NCI-H2107 treated with DMSO at 0.1 percent for 48 hours (cell line): Measurements from ENCODE around the gene RNF222.
"Not testable (repeated sequence)": the region's sequence is repeated elsewhere in the genome, so short reads cannot be mapped to it uniquely, and the experiment has no call there.

Experiments used
- DNase-seq: peaks from one replicate; lab custom pipeline; 2025; ENCODE audit not compliant: unreplicated experiment; lab: John Stamatoyannopoulos, UW

Gene RNF222

DNA sequence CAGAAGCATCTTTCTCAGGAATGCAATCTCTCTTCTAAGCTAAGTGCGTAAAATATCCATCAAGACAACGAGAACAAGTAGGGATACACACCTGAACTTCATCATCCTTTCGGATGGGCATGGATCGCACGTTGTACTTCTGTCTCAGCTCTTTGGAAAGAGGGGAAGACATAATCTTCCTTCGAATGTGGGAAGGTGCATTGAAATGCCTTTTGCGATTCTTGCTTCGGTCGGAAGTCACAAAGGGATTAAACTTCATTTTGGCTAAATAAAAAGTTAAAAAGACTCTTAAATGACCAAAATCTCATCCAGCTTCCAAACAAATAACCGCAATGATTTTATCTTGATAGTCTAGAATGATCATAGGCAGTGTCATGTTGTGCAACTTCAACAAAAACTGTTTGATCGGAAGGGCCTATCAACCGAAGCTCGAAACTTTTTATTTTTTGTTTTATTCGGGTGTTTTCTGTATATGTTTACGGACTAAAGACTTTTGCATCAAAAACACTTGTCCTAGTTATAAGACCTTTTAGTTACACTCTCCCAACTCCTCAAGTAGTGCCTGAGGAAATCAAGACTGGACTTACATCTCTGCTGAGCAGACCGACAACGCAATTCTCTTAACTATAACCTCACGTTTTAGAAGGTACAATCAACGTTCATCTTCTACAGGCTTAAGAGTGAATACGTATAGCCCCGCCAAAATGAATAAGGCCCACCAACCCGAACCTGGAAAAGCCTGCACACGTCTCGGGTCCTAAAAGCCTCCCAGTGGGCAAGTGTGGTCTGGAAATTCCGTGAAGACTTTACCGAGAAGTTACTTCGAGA is 15.4 kb downstream of the RNF222 start:
- DNase-seq = no peak

GRCh38 chr17:8380049-8380448 is 17.6 kb downstream of the RNF222 start:
- DNase-seq = no peak

GRCh38 chr17:8378117-8378516 is 19.5 kb downstream of the RNF222 start:
- not testable (repeated sequence) for DNase-seq

DNA sequence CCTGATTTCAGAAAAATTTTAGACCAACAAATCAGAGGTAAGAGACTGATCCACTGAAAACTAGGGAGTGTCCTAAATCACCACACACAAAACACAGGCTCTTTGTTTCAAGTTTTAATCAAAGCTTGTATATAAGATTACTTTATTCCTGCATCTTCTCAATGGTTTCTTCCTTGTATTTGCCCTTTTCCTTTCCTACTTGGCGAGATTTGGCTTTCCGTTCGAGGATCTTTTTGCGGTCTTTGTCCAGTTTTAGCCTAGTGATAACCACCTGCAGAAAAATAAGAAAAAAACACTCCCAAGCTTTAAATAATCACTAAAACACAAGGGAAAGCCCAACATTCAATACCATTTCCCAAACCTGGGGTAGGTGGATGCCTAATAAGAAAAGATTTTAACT is 20.2 kb downstream of the RNF222 start:
- no peak for DNase-seq

DNA sequence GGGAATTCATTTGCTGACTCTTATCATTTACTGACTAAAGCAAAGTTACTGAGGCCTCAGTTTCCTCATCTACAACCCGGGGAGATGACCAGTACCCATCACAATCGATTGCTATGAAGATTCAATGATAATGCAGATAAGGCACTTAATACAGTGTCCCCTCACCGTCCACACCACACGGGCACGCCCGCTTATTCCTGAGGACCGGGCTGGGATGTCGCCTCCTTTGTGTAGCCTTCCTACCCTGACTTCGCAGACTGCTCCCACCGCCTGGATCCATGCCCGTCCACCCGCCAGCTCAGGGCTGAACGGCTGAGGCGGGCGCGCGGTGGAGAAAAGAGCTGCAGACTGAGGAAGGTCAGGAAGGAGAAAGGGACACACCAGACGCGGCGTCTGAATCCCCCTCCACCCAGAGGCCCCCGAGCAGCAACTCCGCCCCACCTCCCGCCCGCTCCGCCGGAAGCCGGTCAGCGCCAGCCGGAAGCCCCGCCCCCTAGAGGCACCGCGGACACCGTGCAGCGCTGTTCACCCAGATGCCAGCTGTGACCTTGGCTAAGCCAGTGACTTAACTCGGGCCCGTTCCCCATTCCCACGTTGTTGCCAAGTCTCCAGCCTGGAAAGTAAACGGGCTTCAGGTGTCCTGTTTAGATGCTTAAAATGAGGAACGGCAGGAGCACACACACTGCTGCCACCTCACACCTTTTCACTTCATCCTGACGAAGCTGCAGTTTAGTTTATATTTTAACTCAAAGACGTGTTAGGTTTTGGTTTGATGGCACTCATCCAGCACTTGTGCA is 21.2 kb downstream of the RNF222 start, which contains the start of gene KRABD2:
Gene KRABD2, minus strand, starts transcription at position 434 of the 797 bp plus-strand sequence.
- DNase-seq = peak; percentile 47

- DNase-seq = no peak
Measured at GRCh38 chr17:8375738-8376259, 21.8 kb downstream of the RNF222 start.

- DNase-seq = not testable (repeated sequence)
Measured at GRCh38 chr17:8373856-8374255, 23.8 kb downstream of the RNF222 start.

- no peak for DNase-seq
Measured at GRCh38 chr17:8372422-8372821, 25.2 kb downstream of the RNF222 start.

DNA sequence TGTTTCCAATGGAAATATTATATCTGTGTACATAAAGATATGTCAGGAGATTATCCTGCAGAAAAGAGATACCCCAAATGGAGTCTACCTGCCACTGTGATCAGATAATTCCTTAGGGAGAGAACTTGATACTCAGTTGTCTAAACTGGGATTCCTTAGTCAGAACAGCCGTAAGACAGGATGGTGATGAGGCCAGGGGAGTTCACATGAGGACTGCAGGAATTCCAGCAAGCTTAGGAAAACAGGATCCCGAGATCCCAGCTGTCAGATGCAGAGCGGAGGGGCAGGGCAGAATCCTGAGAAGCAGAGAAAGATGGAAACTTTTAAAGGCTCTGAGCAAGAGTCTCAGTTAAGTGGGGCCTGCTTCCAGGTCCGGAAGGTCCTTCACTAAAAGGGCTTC is 25.8 kb downstream of the RNF222 start:
- DNase-seq = no peak

DNA sequence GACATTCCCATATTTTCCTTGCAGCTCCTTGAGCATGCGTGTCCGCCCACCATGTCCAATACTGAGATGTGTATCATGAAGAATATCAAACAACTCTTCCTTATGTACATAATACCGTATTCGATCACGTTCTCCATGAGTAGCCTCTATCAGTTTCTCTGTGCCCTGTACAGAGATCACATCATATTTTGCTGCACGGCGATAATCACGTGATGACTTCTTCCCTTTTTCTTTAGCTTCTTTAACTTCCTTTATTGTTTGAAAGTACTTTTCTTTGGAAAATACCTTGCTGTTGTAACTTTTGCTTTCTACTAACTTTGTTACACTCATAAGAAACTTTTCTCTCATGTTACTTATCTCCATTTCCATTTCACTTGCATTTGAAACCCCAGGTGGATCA is 27.7 kb downstream of the RNF222 start:
- no peak for DNase-seq

DNA sequence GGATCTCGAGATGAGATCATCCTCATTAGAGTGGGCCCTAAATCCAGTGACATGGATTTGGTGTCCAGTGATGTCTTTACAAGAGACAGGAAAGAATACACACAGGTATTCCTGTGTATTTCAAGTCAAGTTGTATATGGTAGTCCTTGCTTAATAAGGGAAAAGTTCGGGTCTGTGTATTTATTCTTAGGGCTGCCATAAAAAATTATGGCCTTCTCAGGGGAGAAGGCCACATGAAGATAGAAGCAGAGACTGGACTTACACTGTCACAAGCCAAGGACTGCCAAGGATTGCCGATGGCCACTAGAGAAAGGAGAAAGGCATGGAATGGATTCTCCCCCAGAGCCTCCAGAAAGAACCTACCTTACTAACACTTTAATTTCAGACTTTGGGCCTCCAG is 29.4 kb downstream of the RNF222 start:
- no peak for DNase-seq

DNA sequence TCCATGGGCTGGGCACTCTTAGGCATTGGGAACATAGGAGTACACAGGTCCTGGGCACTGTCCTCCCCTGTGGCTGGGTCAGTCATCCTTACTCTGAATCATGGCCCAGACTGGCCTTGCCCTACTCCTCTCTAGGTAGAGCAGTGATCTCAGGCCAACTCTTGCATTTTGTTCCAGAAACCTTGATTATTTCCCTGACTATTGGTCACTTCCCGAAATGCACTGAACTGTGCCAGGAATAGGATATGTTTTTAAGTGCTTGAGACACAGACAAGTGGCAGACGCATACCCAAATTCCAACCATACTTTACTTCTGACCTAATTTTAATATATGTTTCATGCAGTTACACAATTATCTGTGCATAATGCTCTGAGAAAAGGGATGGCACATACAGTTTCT is 31.4 kb downstream of the RNF222 start:
- no peak for DNase-seq

DNA sequence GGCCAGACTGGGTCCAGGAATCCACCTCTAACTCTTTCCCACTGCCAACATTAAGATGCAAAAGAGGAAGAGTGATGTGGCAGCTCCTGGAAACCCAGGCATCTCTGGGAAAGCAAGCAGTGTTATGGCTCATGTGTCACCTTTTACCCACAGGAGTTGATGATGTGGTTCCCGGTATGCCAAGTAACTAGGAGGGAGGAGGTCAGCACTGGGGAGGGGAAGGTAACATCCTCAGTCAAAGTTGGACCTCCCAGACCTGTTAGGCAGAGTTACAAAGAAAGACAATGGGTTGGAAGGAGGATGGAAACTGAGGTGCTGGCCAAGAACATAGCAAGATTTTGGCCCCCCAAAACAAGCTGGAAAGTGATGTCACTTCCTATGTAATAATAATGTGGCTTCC is 32.5 kb downstream of the RNF222 start:
- DNase-seq = no peak

DNA sequence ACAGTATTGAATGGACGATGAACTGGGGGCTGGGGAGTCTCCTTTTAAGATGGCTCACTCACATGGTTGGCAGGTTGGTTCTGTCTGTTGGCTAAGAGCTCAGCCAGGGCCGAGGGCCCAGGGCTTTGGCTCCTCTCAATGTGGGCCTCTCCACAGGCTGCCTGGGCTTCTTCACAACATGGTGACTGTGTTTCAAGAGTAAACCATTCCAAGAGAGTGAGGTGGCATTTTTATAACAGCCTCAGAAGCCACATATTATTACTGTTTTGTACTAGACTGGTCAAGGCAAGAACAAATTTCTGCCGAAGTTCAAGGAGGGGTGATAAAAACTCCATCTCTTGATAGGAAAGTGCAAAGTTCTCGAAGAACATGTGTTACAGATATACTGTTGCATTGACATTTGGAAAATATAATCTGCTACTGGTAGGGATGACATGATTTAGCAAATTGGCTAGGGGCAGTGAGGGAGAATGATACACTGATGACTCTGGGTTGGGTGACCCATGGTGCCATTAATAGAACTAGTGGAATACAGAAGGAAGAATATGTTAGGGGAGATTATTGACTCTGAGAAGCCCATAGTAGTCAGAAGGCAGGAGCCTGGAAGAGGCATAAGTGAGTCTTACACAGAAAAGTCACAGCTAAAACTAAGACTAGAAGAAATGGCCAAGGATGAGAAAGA is 34.8 kb downstream of the RNF222 start:
- DNase-seq = no peak

- no peak for DNase-seq
Measured at GRCh38 chr17:8360751-8361150, 36.9 kb downstream of the RNF222 start.

DNA sequence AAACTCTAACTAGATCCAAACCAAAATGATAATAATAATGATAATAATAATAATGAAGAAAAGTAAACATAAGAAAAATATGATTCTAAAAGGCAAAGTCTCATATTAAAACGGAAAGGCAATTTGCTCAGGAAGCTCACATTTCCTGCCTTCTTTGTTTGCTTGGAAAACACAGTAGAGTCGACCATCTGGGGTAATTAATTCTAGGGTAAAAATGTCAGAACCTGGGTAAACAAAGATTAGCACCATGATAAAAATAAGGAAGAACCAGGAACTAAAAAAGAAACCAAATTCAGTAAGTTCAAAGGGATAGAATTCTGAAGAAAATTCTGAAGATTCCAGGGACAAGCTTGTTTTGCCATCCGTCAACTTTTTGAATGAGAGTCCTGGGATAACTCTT is 37.4 kb downstream of the RNF222 start:
- no peak for DNase-seq

- DNase-seq = no peak
Measured at GRCh38 chr17:8359769-8360168, 37.9 kb downstream of the RNF222 start.

DNA sequence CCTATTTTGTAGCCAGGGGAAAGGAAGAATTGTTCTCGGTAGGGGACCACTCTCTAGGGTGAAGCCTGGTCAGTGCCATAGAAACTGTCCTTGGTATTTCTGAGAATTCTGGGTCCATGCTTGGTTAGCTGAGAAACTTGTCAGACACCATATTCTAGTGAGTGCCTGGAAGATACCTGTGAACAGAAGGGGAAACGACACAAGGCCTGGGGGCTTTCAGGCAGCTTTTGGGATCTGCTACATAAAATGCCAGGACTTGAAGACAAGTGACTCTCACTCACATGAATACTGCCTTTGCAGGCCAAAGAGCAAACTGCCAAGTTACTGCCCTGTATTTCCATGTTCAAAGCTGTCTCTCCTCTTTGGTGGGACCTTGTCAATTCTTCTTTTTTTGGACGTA is 39.7 kb downstream of the RNF222 start:
- no peak for DNase-seq

DNA sequence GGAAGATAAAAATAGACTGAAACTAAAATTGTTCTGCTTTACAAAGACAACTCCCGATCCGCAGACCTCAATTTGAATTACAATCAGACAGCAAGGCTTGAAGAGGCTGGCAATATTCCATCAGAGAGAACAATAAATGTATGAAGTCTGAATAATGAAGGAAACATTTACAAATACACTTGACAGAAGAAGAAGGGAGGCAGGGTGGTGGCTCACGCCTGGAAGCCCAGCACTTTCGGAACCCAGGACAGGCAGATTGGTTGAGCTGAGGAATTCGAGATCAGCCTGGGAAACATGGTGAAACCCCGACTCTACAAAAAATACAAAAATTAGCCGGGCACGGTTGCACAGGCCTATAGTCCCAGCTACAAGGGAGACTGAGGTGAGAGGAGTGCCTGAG is 43.4 kb downstream of the RNF222 start:
- DNase-seq = no peak

DNA sequence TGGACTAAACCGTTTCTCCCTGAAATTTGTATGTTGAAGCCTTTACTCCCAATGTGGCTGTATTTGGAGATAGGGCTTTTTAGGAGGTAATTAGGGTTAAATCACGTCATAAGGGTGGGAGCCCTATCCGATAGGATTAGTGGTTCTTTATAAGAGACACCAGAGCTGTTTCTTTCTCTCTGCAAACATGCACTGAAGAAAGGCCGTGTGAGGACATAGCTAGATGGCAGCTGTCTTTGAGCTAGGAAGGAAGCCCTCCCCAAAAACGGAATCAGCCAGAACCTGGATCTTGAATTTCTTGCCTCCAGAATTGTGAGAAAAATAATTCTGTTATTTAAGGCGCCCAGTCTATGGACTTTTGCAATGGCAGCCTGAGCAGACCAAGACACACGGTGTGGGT is 43.9 kb downstream of the RNF222 start:
- no peak for DNase-seq

- no peak for DNase-seq
Measured at GRCh38 chr17:8350339-8350738, 47.3 kb downstream of the RNF222 start.
